ENCODE measurements around the gene HEATR3.
"Not testable (repeated sequence)": the region's sequence is repeated elsewhere in the genome, so short reads cannot be mapped to it uniquely, and the experiment has no call there.

HEATR3 gene

GRCh38 chr16:50124769-50125168 lies 59.0 kb downstream of the HEATR3 start:
- in situ Hi-C loops (cut with MboI; ENCODE audit: low sequenced_read_pairs, unreplicated experiment), result loop anchor here (10.0 kb wide), 1 partner anchor 80 kb away; no protein-coding TSS in a partner anchor
- no peak for DNase-seq (ENCODE audit: low spot score)
- no peak for TF ChIP-seq CTCF (IDR thresholded peaks at IDR 0.05; ENCODE audit: borderline replicate concordance, control extremely low read depth, extremely low read depth, insufficient read depth, missing control alignments)

- no peak for TF ChIP-seq CTCF (IDR thresholded peaks at IDR 0.05; ENCODE audit: borderline replicate concordance, control extremely low read depth, extremely low read depth, insufficient read depth, missing control alignments)
- in situ Hi-C loops (cut with MboI; ENCODE audit: low sequenced_read_pairs, unreplicated experiment), result loop anchor here (10.0 kb wide), 1 partner anchor 79 kb away; no protein-coding TSS in a partner anchor
- peak; percentile 32 for DNase-seq (ENCODE audit: low spot score)
Observed at GRCh38 chr16:50126183-50126582, 60.4 kb downstream of the HEATR3 start.

GRCh38 chr16:50132571-50132970 lies 66.8 kb downstream of the HEATR3 start:
- DNase-seq (ENCODE audit: low spot score); in situ Hi-C loops (cut with MboI; ENCODE audit: low sequenced_read_pairs, unreplicated experiment): not testable (repeated sequence)

- no peak for DNase-seq (ENCODE audit: low spot score)
- in situ Hi-C loops (cut with MboI; ENCODE audit: low sequenced_read_pairs, unreplicated experiment), result no loop called here
- TF ChIP-seq CTCF (IDR thresholded peaks at IDR 0.05; ENCODE audit: borderline replicate concordance, control extremely low read depth, extremely low read depth, insufficient read depth, missing control alignments), result no peak
Observed at GRCh38 chr16:50133214-50133613, 67.4 kb downstream of the HEATR3 start.

GRCh38 chr16:50136399-50136798 lies 70.6 kb downstream of the HEATR3 start:
- DNase-seq (ENCODE audit: low spot score), result no peak

GRCh38 chr16:50137268-50137667 lies 71.5 kb downstream of the HEATR3 start:
- no peak for DNase-seq (ENCODE audit: low spot score)
- in situ Hi-C loops (cut with MboI; ENCODE audit: low sequenced_read_pairs, unreplicated experiment), result no loop called here
- no peak for TF ChIP-seq CTCF (IDR thresholded peaks at IDR 0.05; ENCODE audit: borderline replicate concordance, control extremely low read depth, extremely low read depth, insufficient read depth, missing control alignments)

More at GRCh38 chr16:50136399-50136798, 70.6 kb downstream of the HEATR3 start:
- TF ChIP-seq CTCF (IDR thresholded peaks at IDR 0.05; ENCODE audit: borderline replicate concordance, control extremely low read depth, extremely low read depth, insufficient read depth, missing control alignments), result no peak
- in situ Hi-C loops (cut with MboI; ENCODE audit: low sequenced_read_pairs, unreplicated experiment), result no loop called here

GRCh38 chr16:50139580-50139979 lies 73.8 kb downstream of the HEATR3 start:
- TF ChIP-seq CTCF (IDR thresholded peaks at IDR 0.05; ENCODE audit: borderline replicate concordance, control extremely low read depth, extremely low read depth, insufficient read depth, missing control alignments), result no peak
- DNase-seq (ENCODE audit: low spot score), result no peak
- in situ Hi-C loops (cut with MboI; ENCODE audit: low sequenced_read_pairs, unreplicated experiment), result no loop called here
